HAP-1 (cell line): ENCODE results near the gene LMO7.

Experiments
- DNase-seq, 2 experiments: peaks; one replicate each; pipeline ENCODE4 v3.0.0-alpha.2; 2016 to 2020; ENCODE audit warnings: low spot score in 2 of 2
- H3K27me3 ChIP-seq: fragments of 250-450 bp; sonication (Bioruptor Pico); 2 replicates; pipeline ENCODE4 v1.5.1; 2020; ENCODE audit warnings: low read depth, mild to moderate bottlenecking, moderate library complexity
- H3K36me3 ChIP-seq: fragments of 250-450 bp; sonication (Bioruptor Pico); replicated peaks from 2 replicates; pipeline ENCODE4 v1.5.1; 2020; ENCODE audit warnings: mild to moderate bottlenecking
- H3K4me1 ChIP-seq: fragments of 250-450 bp; sonication (Bioruptor Pico); 2 replicates; pipeline ENCODE4 v1.5.1; 2020; ENCODE audit warnings: mild to moderate bottlenecking
- H3K4me3 ChIP-seq: fragments of 250-450 bp; sonication (Bioruptor Pico); 2 replicates; pipeline ENCODE4 v1.5.1; 2020; ENCODE audit warnings: mild to moderate bottlenecking, moderate library complexity
- H3K9me3 ChIP-seq: fragments of 250-450 bp; sonication (Bioruptor Pico); 2 replicates; pipeline ENCODE4 v1.5.1; 2020; ENCODE audit warnings: mild to moderate bottlenecking, moderate library complexity
- in situ Hi-C: fragments of 300-500 bp; cut with MboI; formaldehyde crosslinking; loops from 3 replicates; pipeline ENCODE4 v1.14.3; 2020; ENCODE audit warnings: low sequenced_read_pairs, inconsistent platforms, mixed read lengths

Gene LMO7

DNA sequence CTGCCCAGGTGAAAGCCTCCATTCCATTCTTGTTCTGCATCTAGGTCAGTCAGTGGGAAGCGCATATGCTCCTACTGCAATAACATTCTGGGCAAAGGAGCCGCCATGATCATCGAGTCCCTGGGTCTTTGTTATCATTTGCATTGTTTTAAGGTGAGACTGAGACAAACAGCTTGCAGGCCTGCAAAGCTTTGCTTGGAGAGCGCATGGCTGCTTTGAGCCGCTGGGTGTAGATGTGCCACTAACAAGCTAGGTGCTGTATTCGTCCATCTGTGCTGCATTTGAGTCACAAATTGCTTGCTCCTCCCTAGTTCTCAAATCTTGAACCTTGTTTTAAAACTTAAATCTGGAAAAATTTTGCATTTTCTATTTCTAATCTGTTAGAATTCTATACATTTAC lies 219.1 kb downstream of the LMO7 start:
- no peaks in the 10 kb centered on the region for H3K4me1 ChIP-seq
- H3K4me3 ChIP-seq: no peak overlapping the region
- peaks cover 3% of the 10 kb centered on the region for H3K36me3 ChIP-seq
- in situ Hi-C loops: loop anchor here (25.0 kb wide), 2 partner anchors 168 to 1057 kb away; no protein-coding TSS in a partner anchor
- H3K9me3 ChIP-seq: no peaks in the 10 kb centered on the region
- no peak for DNase-seq
- no peaks in the 10 kb centered on the region for H3K27me3 ChIP-seq

DNA sequence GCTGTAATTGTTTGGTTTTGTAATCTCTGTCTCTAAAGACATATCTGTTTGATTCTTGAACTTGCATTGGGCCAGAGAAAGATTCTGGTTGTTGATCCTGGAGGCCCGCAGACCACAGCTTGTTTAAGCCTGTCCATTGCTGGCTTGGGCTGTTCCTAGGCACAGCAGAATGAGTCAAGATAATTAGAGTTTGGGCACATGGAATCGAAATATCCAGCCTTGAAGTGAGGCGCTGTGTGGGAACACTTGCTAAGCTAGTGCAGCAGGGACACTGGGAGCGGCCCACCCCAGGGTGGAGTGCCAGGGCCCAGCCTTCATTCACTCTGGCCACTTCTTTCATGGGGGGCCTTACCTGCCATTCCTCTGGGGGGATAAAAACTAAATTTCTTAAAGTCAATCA lies 219.7 kb downstream of the LMO7 start:
- in situ Hi-C loops: loop anchor here (25.0 kb wide), 2 partner anchors 169 to 1056 kb away; no protein-coding TSS in a partner anchor
- H3K4me1 ChIP-seq: no peaks in the 10 kb centered on the region
- no peaks in the 10 kb centered on the region for H3K9me3 ChIP-seq
- H3K27me3 ChIP-seq: no peaks in the 10 kb centered on the region
- no peak overlapping the region for H3K4me3 ChIP-seq
- peaks cover 3% of the 10 kb centered on the region for H3K36me3 ChIP-seq
- DNase-seq: no peak

DNA sequence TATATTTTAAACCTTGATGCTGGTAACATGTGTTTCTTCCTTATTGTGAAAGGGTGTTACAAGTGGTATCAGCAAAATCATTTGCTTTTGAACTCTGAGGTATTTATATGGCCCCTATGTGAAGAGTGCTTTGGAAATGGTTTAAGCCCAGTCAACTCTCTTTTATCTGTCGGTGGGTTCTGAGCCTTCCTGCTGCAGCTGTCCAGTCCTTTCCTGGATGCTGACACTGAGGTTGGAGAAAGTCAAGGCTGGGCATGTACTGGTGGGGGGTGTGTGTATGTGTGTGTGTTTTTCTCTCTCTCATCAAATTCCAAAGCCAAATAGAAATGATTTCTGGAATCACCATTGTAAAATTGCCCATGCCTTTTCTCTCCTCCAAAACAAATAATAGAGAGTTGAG lies 221.2 kb downstream of the LMO7 start:
- in situ Hi-C loops: loop anchor here (25.0 kb wide), 2 partner anchors 170 to 1055 kb away; no protein-coding TSS in a partner anchor

DNA sequence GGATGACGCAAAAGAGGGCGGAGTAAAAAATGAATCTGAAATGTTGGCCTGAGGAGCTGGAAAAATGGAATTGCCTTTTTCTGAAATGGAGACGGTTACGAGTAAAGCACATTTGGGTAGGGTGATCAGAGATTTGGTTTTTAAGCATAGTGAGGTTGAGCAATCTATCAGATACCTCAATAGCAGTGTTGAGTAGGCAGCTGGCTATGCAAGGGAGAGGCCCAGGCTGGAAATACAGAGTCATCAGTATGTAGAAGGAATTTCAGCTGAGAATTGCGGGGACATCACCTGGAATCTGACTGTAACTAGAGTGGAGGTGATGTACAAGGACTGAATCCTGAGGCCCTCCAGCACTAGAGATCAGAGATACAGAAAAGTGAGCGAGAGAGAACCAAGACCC lies 224.8 kb downstream of the LMO7 start:
- DNase-seq: no peak
- no peaks in the 10 kb centered on the region for H3K4me1 ChIP-seq

More for the DNA sequence above, 221.2 kb downstream of the LMO7 start:
- Histone ChIP-seq H3K27me3 (no peaks in the 10 kb centered on the region), H3K36me3 (peaks cover 3% of the 10 kb centered on the region), H3K4me1 (no peaks in the 10 kb centered on the region), H3K4me3 (no peak overlapping the region), H3K9me3 (no peaks in the 10 kb centered on the region)
- DNase-seq: no peak

DNA sequence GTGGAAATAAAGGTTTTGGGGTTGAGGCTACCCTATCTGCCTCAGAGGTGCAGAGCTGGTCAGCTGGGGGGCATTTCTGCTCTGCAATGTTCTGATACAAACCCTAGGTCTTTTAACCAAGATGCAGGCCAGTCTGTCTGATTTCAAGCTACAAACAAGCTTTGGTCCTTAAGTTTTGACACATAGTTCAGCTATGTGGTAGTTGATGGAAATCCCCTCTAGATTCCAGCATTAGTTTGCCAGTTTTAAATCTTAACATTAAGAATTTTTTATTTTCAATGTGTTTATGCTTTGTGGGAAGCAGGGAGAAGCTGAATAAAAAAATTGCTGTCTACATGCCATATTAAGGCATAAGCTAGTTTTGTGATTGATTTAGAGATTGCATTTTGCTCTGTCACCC lies 225.7 kb downstream of the LMO7 start:
- no peaks in the 10 kb centered on the region for H3K4me1 ChIP-seq
- in situ Hi-C loops: loop anchor here (25.0 kb wide), 2 partner anchors 174 to 1051 kb away; no protein-coding TSS in a partner anchor
- no peak overlapping the region for H3K4me3 ChIP-seq
- no peaks in the 10 kb centered on the region for H3K9me3 ChIP-seq
- no peaks in the 10 kb centered on the region; the same call in 1 of the 2 replicates for H3K36me3 ChIP-seq
- no peak for DNase-seq
- no peaks in the 10 kb centered on the region for H3K27me3 ChIP-seq

More for the DNA sequence above, 224.8 kb downstream of the LMO7 start:
- Histone ChIP-seq H3K27me3 (no peaks in the 10 kb centered on the region), H3K4me3 (no peak overlapping the region), H3K9me3 (no peaks in the 10 kb centered on the region), H3K36me3 (no peaks in the 10 kb centered on the region; the same call in 1 of the 2 replicates)
- in situ Hi-C loops: loop anchor here (25.0 kb wide), 2 partner anchors 174 to 1051 kb away; no protein-coding TSS in a partner anchor

DNA sequence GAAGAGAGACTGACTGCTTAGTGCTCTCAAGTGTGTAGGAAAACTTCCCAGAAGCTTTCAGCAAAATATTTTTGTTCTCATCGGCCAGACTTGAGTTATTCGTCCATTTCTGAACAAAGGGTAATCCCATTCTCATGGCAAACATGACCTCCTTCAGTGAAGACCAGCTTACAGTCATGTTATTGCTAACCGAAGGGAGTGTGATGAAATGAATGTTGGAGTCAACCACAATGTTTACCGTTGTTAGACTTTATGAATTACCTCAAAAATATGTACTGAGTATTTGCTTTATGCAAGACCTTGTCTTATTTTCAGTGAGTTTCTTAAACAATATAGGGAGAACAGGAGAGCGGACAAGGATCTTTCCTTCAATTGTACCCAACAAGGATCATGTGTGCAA lies 228.6 kb downstream of the LMO7 start:
- Histone ChIP-seq H3K9me3 (no peaks in the 10 kb centered on the region), H3K4me1 (no peaks in the 10 kb centered on the region), H3K36me3 (no peaks in the 10 kb centered on the region), H3K27me3 (peaks cover 5% of the 10 kb centered on the region; the same call in 1 of the 2 replicates), H3K4me3 (no peak overlapping the region)
- in situ Hi-C loops: loop anchor here (25.0 kb wide), 2 partner anchors 177 to 1048 kb away; no protein-coding TSS in a partner anchor
- DNase-seq: no peak

DNA sequence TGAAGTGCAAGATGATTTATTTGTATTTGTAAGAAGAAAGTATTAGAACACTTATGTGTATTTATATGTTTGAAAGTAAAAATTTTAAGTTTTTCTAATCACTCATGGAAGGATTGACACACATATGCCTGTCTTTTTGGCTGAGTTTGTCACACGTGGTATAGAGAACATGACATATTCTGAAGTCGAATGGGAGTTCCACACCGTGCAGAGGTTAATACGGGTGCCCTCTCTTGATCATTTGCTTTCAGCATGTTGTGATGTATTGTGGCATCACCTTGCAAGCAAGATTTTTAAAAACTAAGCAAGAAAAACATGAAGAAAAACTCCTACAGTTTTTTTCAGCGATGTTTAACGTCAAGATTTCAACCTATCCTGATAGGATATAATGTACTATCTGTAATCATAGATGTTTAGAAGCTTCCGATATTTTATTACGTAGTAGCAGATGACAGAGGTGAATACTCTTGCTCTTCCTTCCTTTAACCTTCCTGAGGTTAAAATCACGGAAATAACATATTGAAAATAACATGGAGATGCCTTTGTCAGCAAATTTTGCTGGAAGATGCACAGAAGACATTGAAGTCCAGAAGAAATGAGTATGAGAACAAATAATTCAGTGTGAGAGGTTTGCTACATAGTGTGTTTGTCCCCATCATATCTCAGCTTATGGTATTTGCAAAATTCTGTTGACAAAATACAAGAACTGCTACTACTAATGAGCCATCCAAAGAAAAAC lies 231.4 kb downstream of the LMO7 start:
- Histone ChIP-seq H3K4me3 (no peak overlapping the region), H3K27me3 (peaks cover 7% of the 10 kb centered on the region), H3K4me1 (peaks cover 7% of the 10 kb centered on the region), H3K36me3 (no peaks in the 10 kb centered on the region), H3K9me3 (no peaks in the 10 kb centered on the region)
- in situ Hi-C loops: loop anchor here (25.0 kb wide), 2 partner anchors 180 to 1045 kb away; no protein-coding TSS in a partner anchor
- no peak for DNase-seq

DNA sequence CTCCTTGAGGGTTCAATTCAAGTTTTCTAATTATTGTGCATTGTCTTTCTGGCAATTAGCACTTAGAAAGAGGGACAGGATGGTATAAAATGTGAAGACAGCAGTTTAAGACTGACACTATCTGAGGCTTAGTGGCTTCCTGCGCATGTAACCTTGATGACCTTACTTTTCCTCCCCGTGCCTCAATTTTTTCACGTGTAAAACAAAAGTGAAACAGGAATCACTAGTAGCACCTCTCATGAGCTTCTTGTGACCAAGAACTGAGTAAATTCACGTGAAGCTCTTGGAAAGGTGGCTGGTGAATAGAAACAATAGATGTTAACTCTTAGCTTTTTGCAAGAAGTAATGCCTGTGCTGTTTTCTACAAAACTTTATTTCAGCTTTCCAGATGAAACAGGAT lies 233.9 kb downstream of the LMO7 start:
- Histone ChIP-seq H3K4me1 (peaks cover 7% of the 10 kb centered on the region), H3K4me3 (no peak overlapping the region), H3K9me3 (no peaks in the 10 kb centered on the region), H3K36me3 (no peaks in the 10 kb centered on the region), H3K27me3 (peaks cover 9% of the 10 kb centered on the region)
- in situ Hi-C loops: loop anchor here (10.0 to 25.0 kb wide), 3 partner anchors 145 to 1042 kb away; no protein-coding TSS in a partner anchor
- DNase-seq: no peak

DNA sequence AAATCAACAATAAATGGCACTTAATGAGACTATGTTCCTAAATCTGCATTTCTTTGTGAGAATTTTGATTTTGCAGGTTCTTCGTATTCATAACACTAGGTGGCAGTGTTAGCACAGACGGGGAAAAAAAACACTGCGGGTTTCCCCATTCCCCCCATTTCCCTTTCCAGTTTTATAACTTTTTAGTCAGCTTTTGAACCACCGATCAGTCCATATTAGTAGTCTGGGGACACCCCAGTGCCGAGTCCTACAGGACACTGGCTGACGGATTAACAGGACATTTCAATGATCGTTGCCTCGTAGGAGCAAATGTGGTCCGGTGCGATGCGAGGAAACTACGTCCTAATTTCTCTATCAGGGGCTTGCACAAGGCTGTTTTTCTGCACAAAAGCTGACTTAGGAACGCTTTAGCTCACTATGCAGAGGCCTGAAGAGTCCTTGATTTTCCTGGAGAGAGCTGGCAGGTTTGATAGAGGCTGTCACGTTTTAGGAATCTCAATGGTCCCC lies 234.3 kb downstream of the LMO7 start:
- peak in 1 of 2 experiments; percentile 23 for DNase-seq
- Histone ChIP-seq H3K4me3 (no peak overlapping the region), H3K4me1 (peaks cover 7% of the 10 kb centered on the region), H3K36me3 (no peaks in the 10 kb centered on the region), H3K9me3 (no peaks in the 10 kb centered on the region), H3K27me3 (peaks cover 9% of the 10 kb centered on the region)
- in situ Hi-C loops: loop anchor here (10.0 to 25.0 kb wide), 3 partner anchors 144 to 1042 kb away; no protein-coding TSS in a partner anchor

DNA sequence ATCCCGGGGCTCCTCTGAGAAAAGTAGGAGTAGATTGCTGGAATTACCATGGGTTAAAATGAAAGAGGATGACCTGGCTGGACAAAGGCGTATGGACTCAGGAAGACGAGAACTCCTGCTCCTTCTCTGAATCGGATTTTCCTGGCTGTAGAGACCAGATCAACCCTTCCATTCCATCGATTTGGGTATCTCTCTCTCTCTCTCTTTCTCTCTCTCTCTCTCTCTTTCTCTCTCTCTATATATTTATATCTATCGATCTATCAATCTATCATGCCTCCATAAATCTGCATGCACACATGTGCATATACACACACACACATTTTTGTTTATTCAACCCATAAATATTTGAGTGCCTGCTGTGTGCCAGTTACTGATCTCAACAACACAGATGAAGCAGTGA lies 234.9 kb downstream of the LMO7 start:
- no peak for DNase-seq
- H3K36me3 ChIP-seq: no peaks in the 10 kb centered on the region
- no peaks in the 10 kb centered on the region for H3K9me3 ChIP-seq
- peaks cover 9% of the 10 kb centered on the region for H3K27me3 ChIP-seq
- in situ Hi-C loops: loop anchor here (10.0 to 25.0 kb wide), 3 partner anchors 144 to 1041 kb away; no protein-coding TSS in a partner anchor
- H3K4me1 ChIP-seq: peaks cover 7% of the 10 kb centered on the region
- H3K4me3 ChIP-seq: no peak overlapping the region

DNA sequence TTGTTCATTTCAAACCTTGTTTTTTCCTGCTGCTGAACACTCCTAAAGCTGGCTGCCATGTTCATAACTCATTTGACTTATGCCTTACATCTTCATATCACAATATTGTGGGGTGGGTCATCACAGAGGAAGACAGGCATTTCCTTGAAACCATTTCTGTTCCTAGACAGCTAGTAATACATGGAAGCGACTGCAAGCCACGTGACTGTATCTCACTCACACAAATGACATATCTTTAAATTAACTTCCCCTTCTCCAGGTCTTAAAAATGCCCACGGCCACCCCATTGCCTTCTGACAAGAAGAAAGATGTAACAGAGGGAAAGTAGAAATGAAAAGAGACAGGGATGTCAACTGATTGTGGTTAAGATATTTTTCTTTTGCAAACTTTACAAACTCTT lies 236.8 kb downstream of the LMO7 start:
- in situ Hi-C loops: loop anchor here (10.0 to 25.0 kb wide), 3 partner anchors 142 to 1039 kb away; no protein-coding TSS in a partner anchor
- Histone ChIP-seq H3K9me3 (no peaks in the 10 kb centered on the region), H3K27me3 (peaks cover 6% of the 10 kb centered on the region), H3K4me3 (no peak overlapping the region), H3K4me1 (peaks cover 7% of the 10 kb centered on the region), H3K36me3 (no peaks in the 10 kb centered on the region)
- DNase-seq: no peak

DNA sequence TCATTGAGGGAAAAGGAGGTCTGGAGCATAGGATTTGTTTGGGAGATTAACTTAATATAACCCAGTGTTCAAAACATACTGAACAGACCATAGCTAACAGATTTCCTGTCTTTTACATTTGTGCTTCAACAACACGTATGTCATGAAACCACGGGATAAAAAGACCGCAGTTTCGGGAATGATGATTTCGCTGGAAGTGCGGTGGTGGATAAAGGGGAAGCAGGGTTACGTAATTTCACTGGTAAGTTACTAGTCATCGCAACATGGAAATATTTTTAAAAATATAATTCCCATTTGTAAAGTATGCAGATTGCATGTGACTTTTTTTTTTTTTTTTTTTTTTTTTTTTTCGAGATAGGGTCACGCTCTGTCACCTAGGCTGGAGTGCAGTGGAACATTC lies 237.4 kb downstream of the LMO7 start:
- DNase-seq: no peak
- Histone ChIP-seq H3K4me1 (peaks cover 7% of the 10 kb centered on the region), H3K9me3 (no peaks in the 10 kb centered on the region), H3K36me3 (no peaks in the 10 kb centered on the region), H3K27me3 (peaks cover 4% of the 10 kb centered on the region), H3K4me3 (no peak overlapping the region)
- in situ Hi-C loops: loop anchor here (10.0 to 25.0 kb wide), 3 partner anchors 141 to 1039 kb away; no protein-coding TSS in a partner anchor

DNA sequence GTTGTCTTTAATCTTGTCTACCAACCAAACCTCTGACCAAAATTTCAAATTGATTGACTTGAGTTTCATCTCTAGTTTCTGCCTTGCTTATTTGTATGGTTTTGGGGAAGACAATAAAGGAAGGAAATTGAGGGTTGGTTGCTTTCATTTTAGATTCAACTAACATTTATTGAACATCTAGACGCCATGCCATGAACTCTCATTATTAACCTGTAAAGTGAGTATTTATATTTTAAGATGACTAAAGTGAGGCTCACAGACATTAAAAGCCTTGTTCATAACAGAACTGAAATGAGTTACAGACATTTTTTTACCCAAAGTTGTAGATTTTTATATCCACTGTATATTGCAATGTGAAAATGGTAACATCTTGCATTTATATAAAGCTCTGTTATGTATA lies 239.3 kb downstream of the LMO7 start:
- H3K4me1 ChIP-seq: peaks cover 3% of the 10 kb centered on the region
- DNase-seq: no peak
- no peaks in the 10 kb centered on the region for H3K36me3 ChIP-seq
- in situ Hi-C loops: loop anchor here (5.0 to 10.0 kb wide), 2 partner anchors 139 to 597 kb away; no protein-coding TSS in a partner anchor
- H3K9me3 ChIP-seq: no peaks in the 10 kb centered on the region
- peaks cover 4% of the 10 kb centered on the region; the same call in 1 of the 2 replicates for H3K27me3 ChIP-seq
- no peak overlapping the region for H3K4me3 ChIP-seq
